T-helper 9 cell (primary cell): ENCODE measurements around the gene BRD9.
"Not testable (repeated sequence)": the region's sequence is repeated elsewhere in the genome, so short reads cannot be mapped to it uniquely, and the experiment has no call there.

Experiments used
- DNase-seq: peaks from one replicate; pipeline ENCODE4 v3.0.0-alpha.2; 2020

Gene BRD9

DNA sequence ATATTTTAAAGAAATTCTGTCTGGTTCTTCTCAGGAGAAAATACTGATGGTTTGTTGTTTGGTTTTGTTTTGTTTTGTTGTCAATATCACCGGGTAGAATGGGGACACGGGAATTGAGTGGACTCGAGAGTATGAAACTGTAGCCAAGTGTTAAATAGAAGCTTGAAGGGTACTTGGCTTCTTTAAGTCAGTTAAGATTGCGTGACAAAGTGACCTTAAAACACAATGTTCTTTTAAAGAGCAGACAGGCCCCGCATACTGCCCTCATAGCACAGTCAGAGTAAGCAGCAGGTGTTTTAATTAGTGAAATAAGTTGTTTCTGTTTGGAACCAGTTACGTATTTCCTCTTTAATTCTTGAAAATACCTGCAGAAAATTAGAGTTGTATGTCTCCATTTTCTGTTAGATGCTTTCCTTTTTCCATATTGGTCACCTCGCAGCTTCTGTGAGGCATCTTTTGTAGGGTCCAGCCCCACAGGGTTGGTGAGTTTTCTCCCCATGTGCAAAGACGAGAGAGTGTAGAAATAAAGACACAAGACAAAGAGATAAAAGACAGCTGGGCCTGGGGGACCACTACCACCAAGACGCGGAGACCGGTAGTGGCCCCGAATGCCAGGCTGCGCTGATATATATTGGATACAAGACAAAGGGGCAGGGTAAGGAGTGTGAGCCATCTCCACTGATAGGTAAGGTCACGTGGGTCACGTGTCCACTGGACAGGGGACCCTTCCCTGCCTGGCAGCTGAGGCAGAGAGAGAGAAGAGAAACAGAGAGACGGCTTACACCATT is 9.7 kb upstream of the BRD9 start:
- no peak for DNase-seq

DNA sequence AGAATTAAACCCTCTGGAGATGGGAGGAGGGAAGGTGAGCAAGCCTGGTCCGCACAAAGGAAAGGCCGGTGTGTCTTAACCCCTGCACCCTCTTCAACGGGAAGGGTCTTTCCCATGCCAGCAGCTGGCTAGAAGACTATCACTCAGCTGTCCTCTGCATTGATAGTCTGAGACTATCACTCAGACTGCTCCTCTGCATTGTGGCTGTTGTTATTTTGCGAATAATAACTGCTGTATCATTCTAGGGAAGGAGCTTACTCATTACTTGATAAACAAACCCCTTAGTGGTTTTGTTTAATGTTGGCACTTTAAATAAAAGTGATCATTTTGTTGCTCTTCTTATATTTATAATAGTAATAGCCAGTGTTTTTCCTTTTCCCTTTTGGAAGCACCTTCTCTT is 8.2 kb upstream of the BRD9 start:
- no peak for DNase-seq

- DNase-seq, result no peak
These were observed 1.1 kb upstream of the BRD9 start for GRCh38 chr5:893711-894110.

DNA sequence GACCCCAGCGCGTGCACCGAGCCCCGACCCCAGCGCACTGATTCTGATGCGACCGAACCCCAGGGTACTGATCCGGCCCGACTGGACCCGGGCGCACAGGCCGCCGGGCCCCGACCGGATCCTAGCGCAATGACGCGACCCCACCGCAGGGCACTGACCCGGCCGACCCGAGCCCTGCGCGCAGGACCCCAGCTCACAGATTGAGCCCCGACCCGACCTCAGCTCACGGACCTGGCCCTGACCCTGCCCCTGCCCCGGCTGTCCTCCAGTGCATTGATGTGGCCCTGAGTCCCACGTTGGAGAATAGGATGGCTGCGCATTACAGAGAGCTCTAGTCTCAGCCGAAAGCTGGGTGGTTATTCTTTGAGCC is 521 bp upstream of the BRD9 start:
- DNase-seq, result no peak

DNA sequence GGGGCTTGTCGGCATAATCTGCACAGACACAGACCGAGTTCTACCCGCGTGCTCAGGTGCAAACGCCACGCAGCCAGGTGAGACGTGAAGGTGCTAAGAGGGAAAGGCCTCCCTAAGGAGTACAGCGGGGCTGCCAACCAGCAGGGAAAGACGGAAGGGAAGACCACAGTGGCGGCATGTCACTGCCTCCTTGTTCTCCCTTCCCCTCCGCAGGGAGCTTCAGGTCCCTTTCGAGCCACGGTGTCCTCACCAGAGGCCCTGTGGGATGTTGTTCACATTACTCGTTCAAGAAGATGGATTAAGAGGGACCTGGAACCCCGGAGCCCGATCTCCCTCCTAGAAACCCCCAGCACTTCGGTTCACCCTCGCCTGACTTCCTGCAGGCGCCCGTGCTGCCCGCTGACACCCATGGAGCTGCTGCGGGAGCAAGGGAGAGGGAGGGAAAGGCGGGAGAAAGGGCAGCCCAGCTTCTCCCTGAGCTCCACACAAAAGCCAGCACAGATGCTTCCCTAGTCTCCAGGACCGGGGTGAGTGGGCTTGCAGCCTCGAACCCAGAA is 686 bp downstream of the BRD9 start:
- no peak for DNase-seq

DNA sequence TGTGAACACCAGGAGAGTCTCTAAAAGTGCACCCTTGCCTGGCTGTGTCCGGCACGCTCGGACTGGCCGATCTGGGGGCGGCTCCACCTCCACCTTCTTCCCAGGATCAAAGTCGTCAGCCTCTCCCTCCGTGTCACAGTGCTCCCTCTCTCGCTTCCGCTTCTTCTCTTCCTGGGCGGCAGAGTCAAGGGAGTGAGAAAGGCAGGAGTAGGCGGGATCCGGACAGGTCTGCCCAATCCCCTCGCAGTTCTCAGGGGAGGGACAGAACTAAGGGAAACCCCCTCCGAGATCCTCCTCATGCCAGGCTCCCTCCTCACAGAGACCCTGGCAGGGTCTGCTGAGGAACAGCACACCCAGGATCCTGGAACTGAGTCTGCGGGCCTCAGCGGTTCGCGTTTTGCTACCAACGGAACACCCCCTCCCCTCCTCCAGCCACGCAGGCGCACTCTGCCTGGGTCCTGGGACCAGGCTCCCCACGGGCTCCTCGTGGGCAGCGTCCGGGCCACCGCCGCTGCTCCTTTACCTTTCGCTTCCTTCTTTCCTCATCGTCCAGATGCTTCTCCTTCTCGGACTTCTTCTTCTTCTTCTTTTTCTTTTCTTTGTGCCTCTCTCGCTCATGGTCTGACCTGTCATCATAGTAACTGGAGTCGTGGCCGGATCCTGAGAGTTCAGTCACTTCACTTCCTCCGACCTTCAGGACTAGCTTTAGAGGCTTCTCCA is 1.3 kb downstream of the BRD9 start:
- no peak for DNase-seq

DNA sequence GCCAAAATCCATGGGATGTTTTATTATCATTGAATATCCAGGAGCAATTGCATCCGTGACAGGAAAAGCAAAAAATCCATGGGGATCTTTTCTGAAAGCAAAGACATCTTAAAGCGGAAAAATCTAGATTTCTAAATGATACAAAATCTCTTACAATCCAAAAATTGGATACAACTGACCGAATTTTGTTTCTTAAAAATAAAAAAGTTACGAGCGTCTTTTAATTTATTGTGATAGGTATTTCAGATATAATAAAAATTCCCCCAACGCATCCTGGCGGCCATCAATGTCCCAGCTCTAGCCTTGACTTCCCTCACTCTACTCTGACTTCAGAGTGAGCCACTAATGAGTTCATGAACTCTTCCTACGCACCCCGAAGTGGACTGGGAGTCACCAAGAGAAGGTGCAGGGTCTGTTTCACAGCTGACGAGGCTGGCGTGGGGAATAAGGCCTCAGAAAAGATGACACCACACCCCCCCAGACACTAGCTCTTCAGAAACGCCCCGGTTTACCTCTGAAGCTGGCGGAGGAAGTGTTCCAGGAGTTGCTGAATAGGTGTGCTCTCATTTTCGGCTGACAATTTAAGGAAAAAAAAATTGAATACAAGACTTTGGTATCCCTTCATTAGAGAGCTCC is 3.4 kb downstream of the BRD9 start:
- DNase-seq, result no peak

GRCh38 chr5:888638-889035 is 4.0 kb downstream of the BRD9 start:
- no peak for DNase-seq

GRCh38 chr5:887947-888637 is 4.5 kb downstream of the BRD9 start:
- DNase-seq, result no peak

DNA sequence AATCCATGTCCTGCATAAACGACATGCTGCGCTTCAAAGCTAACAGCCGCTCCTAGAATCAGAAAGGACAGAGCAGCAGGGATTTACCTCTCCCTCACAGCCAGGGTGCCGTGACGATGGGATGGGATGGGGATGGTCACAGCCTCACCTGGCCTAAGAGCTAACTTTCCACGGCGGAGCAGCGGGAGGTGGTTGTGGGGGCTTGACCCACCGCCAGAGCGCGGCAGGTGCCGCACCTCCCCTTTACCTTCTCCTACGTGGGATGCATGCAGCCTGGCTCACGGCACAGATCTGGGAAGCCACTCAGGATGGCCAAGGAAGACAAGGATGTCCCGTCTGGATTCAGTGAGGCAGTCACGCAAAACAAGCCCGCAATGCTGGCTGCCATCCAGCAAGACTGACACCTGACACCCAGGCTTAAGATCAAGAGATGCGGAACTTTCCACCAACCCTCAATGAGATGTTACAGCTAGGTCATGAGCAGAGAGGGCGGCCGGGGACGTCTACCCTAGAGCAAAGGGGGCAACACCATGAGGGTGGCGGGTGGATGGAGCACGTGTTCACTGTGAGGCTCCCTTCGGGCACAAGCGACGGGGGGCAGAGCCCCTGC is 5.8 kb downstream of the BRD9 start:
- DNase-seq, result no peak

GRCh38 chr5:886036-886435 is 6.6 kb downstream of the BRD9 start:
- DNase-seq, result no peak

- DNase-seq, result no peak
These were observed 7.1 kb downstream of the BRD9 start for GRCh38 chr5:885529-885928.

- DNase-seq, result no peak
These were observed 7.5 kb downstream of the BRD9 start for GRCh38 chr5:885127-885442.

GRCh38 chr5:884345-885126 is 8.1 kb downstream of the BRD9 start:
- no peak for DNase-seq

GRCh38 chr5:883475-884181 is 9.0 kb downstream of the BRD9 start:
- no peak for DNase-seq

DNA sequence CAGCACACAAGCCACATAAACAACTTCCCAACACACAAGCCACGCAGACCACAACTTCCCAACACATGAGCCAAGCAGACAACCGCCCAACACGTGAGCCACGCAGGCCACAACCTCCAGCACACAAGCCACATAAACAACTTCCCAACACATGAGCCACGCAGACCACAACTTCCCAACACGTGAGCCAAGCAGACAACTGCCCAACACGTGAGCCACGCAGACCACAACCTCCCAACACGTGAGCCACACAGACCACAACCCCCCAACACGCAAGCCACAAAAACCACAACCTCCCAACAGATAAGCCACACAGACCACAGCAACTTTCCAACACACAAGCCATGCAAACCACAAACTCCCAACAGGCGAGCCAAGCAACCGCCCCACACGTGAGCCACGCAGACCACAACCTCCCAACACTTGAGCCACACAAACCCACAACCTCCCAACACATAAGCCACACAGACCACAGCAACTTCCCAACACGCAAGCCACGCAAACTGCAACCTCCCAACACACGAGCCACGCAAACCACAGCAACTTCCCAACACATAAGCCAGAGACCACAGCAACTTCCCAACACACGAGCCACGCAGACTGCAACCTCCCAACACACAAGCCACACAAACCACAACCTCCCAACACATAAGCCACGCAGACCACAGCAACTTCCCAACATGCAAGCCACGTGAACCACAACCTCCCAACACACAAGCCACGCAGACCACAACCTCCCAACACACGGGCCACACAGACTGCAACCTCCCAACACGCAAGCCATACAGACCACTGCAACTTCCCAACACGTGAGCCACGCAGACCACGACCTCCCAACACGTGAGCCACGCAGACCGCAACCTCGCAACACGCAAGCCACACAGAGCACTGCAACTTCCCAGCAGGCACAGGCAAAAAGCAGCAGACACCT is 10.1 kb downstream of the BRD9 start:
- DNase-seq, result no peak

DNA sequence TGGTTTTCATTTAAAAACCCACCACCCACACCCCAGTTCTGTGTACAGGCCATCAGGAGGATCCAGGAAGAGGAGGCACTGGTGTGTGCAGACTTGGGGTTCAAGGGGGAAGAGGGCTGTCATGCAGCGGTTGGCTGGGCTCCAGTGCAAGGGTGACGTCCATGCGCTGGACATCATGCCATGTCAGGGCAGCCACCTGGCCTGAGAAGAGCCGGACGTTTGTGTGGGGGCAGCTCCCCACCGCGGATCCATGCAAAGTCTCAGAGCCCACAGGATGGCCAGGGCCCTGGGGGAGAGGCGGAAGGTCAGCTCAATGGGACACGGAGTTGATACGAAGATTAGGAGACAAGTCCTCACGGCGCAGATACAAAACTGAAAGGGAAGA is 11.1 kb downstream of the BRD9 start:
- DNase-seq, result no peak

DNA sequence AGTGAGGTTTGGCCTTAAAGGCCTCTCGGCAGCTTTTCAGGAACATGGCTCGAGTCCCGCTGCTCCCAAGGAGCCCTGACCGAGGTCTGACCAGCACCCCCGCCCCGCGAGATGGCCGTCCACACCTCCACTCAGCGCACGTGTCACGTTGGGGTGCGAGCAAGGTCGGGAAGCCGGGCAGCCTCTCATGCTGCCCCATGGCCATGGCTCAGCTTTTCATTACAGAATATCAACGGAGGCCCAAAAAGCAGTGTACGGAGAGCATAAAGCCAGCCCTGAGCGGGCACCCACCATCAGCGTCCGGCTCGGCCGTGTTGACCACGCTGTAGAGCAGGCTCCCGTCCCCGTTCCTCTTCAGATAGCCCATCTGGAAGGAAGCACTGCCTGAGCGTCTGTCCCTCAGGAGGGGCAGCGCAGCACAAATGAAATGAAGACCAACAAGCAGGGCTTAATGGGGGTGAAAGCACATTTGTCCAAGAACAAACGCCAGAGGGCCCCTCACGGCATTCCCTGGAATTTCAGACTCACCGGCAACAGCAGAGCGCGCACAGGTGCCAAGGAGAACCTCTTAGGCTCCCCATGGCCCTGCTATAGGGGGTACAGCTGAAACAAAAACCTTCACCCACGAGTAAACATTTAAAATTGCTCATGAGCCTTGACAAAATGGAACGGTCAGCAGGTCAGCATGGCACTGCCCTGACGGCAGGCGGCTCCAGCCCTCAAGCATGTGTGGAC is 11.6 kb downstream of the BRD9 start:
- no peak for DNase-seq

DNA sequence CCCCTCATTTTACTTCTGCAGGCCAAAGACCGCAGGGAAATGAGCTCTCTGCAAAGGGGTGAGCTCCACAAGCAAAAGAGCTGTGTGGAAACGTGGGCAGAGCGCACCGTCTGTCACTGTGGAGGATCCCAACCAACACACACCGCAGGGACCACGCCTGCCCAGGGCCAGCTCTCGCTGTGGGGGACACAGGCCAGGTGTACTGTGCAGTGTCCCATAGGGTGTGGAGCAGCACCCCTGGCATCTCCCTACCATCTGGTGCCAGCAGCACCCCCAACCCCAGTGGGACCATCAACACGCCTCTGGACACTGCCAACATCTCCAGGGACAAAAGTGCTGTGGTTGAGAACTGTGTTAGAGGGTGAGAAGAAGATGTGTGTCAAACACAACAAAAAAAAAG is 13.9 kb downstream of the BRD9 start:
- not testable (repeated sequence) for DNase-seq

DNA sequence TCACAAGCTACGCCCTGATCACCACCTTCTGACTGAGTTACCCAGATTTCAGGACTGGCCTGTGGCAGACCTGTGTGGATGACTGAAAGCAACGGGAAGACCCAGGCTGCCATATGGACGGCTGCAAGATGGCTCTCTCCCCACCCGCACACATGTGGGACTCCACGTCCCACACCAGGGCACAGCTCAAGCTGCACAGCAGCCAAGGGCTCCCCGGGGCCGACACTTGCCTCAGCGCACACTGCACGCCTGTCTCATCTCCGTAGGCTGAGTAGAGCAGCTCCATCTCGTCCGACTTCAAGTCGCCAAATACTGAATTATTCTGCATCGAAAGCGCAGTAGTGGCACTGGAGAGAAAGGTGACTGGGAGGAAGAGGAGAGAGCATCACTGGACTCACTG is 14.5 kb downstream of the BRD9 start:
- no peak for DNase-seq
